ENCODE results near the gene UNC13D. TPM values are rescaled to one million over a fixed set of nuclear protein-coding genes. Genes with fewer than 3 reads are reported as not detected.

UNC13D gene
- total RNA-seq, 1 donor from 2014 or later = 102 TPM

GRCh38 chr17:75808905-75809621 is 35.1 kb downstream of the UNC13D start:
- no peak overlapping the region for H3K4me3 Mint-ChIP-seq
- ChIA-PET CTCF (interaction anchor here (1.2 to 1.4 kb wide), 3 partner anchors 18 to 55 kb away, joined by 4 to 6 read pairs (median 5); partner anchors contain the start of gene GALK1), POLR2A (interaction anchor here (0.5 to 2.9 kb wide), 10 partner anchors 9 to 44 kb away, joined by 3 to 21 read pairs (median 5); partner anchors contain the start of genes GALK1 and UNK)
- intact Hi-C loops (cut with micrococcal nuclease) = loop anchor here (2.0 kb wide), 1 partner anchor 24 kb away; the partner anchor contains the start of gene UNK
- TF ChIP-seq CTCF (IDR thresholded peaks at IDR 0.05) = no peak
- no peaks in the 10 kb centered on the region for H3K9me3 Mint-ChIP-seq
- H3K36me3 Mint-ChIP-seq (ENCODE audit: low read depth) = peaks cover 39% of the 10 kb centered on the region
- DNase-seq = no peak
- peak overlapping the region; percentile 19 for H3K27ac Mint-ChIP-seq
- no peaks in the 10 kb centered on the region for H3K27me3 Mint-ChIP-seq
- H3K4me1 Mint-ChIP-seq = peaks cover 16% of the 10 kb centered on the region
- ATAC-seq (ENCODE audit: low read depth) = peak; percentile 99

DNA sequence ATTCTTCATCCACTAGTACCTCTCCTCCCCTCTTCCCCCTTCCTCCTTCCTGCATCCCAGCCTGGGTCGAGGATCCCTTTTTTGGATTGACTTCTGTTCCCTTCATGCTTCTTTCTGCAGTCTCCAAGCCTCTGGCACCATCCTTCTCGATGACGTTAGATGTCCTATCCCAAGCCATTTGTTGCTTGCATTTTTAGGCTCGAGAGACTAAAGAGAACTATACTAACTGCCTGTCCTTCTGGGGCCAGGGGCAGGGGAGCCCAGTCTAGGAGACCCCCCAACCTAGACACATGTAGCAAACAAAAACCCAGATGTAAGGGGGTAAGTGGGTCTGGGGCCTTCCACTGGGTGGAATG is 35.7 kb downstream of the UNC13D start:
- CTCF ChIA-PET = interaction anchor here (1.2 to 1.5 kb wide), 4 partner anchors 18 to 55 kb away, joined by 4 to 6 read pairs (median 5); partner anchors contain the start of gene GALK1
- no peak for DNase-seq
- ATAC-seq (ENCODE audit: low read depth) = peak; percentile 3
- Mint-ChIP-seq H3K9me3 (no peaks in the 10 kb centered on the region), H3K36me3 (ENCODE audit: low read depth) (peaks cover 33% of the 10 kb centered on the region), H3K4me1 (peaks cover 21% of the 10 kb centered on the region), H3K27me3 (no peaks in the 10 kb centered on the region), H3K4me3 (no peak overlapping the region), H3K27ac (peak overlapping the region; percentile 19)
- POLR2A ChIA-PET = interaction anchor here (0.6 to 2.9 kb wide), 9 partner anchors 9 to 44 kb away, joined by 3 to 21 read pairs (median 5); partner anchors contain the start of genes GALK1 and UNK
- no peak for TF ChIP-seq CTCF (IDR thresholded peaks at IDR 0.05)
- intact Hi-C loops (cut with micrococcal nuclease) = loop anchor here (2.0 kb wide), 1 partner anchor 24 kb away; the partner anchor contains the start of gene UNK

GRCh38 chr17:75807861-75808260 is 36.3 kb downstream of the UNC13D start:
- no peak for ATAC-seq (ENCODE audit: low read depth)
- Mint-ChIP-seq H3K9me3 (no peaks in the 10 kb centered on the region), H3K27ac (no peak overlapping the region), H3K4me3 (no peak overlapping the region), H3K4me1 (peaks cover 22% of the 10 kb centered on the region), H3K27me3 (no peaks in the 10 kb centered on the region), H3K36me3 (ENCODE audit: low read depth) (peaks cover 31% of the 10 kb centered on the region)
- intact Hi-C loops (cut with micrococcal nuclease) = loop anchor here (2.0 kb wide), 1 partner anchor 23 kb away; the partner anchor contains the start of gene UNK
- DNase-seq = no peak
- no peak for TF ChIP-seq CTCF (IDR thresholded peaks at IDR 0.05)
- CTCF ChIA-PET = interaction anchor here (1.5 kb wide), 1 partner anchor 20 kb away, joined by 5 read pairs; no protein-coding TSS in a partner anchor
- POLR2A ChIA-PET = interaction anchor here (1.2 to 2.9 kb wide), 4 partner anchors 19 to 28 kb away, joined by 3 to 21 read pairs (median 9); partner anchors contain the start of gene UNK

GRCh38 chr17:75806822-75807500 is 37.2 kb downstream of the UNC13D start:
- no peak for DNase-seq
- peaks cover 22% of the 10 kb centered on the region for H3K4me1 Mint-ChIP-seq
- POLR2A ChIA-PET = interaction anchor here (1.2 to 2.9 kb wide), 3 partner anchors 20 to 27 kb away, joined by 3 to 21 read pairs (median 4); partner anchors contain the start of gene UNK

More at GRCh38 chr17:75806822-75807500, 37.2 kb downstream of the UNC13D start:
- intact Hi-C loops (cut with micrococcal nuclease) = no loop called here
- CTCF ChIA-PET = interaction anchor here (1.5 kb wide), 1 partner anchor 21 kb away, joined by 5 read pairs; no protein-coding TSS in a partner anchor
- peaks cover 26% of the 10 kb centered on the region for H3K36me3 Mint-ChIP-seq (ENCODE audit: low read depth)
- no peaks in the 10 kb centered on the region for H3K27me3 Mint-ChIP-seq
- no peak for TF ChIP-seq CTCF (IDR thresholded peaks at IDR 0.05)
- no peak for ATAC-seq (ENCODE audit: low read depth)
- no peaks in the 10 kb centered on the region for H3K9me3 Mint-ChIP-seq
- H3K4me3 Mint-ChIP-seq = no peak overlapping the region
- H3K27ac Mint-ChIP-seq = no peak overlapping the region
